GM13977 (cell line): ENCODE data around the gene UBA7.
"Not testable (repeated sequence)": the region's sequence is repeated elsewhere in the genome, so short reads cannot be mapped to it uniquely, and the experiment has no call there.

Experiments used
- DNase-seq: peaks from one replicate; pipeline ENCODE4 v3.0.0; 2012; ENCODE audit warnings: low spot score
- CTCF ChIP-seq: IDR thresholded peaks from 2 replicates; pipeline ENCODE4 v1.5.1; 2012; ENCODE audit warnings: mild to moderate bottlenecking, control low read depth; ENCODE audit not compliant: insufficient read depth; ENCODE audit errors: extremely low read depth, missing control alignments
- in situ Hi-C: fragments of 300-500 bp; cut with MboI; formaldehyde crosslinking; loops from one replicate; pipeline ENCODE4 v1.12.0; 2022; ENCODE audit warnings: low sequenced_read_pairs, low pct_unique_long_range_greater_than_20kb, mixed read lengths, inconsistent platforms; ENCODE audit not compliant: unreplicated experiment

UBA7 gene

GRCh38 chr3:49831341-49831740 is 17.6 kb upstream of the UBA7 start:
- DNase-seq = no peak
- in situ Hi-C loops = no loop called here
- no peak for TF ChIP-seq CTCF

- no peak for TF ChIP-seq CTCF
- in situ Hi-C loops = no loop called here
- DNase-seq = no peak
Measured at GRCh38 chr3:49826016-49826415, 12.3 kb upstream of the UBA7 start.

GRCh38 chr3:49823131-49823530 is 9.4 kb upstream of the UBA7 start:
- in situ Hi-C loops, DNase-seq: not testable (repeated sequence)

- DNase-seq = no peak
- TF ChIP-seq CTCF = no peak
- in situ Hi-C loops = no loop called here
Measured at GRCh38 chr3:49812916-49813496, 747 bp downstream of the UBA7 start.

- no peak for DNase-seq
Measured at GRCh38 chr3:49807431-49808114, 6.2 kb downstream of the UBA7 start.

GRCh38 chr3:49806850-49807249 is 6.9 kb downstream of the UBA7 start:
- in situ Hi-C loops = no loop called here
- TF ChIP-seq CTCF = no peak
- no peak for DNase-seq

More at GRCh38 chr3:49807431-49808114, 6.2 kb downstream of the UBA7 start:
- no peak for TF ChIP-seq CTCF
- in situ Hi-C loops = no loop called here

- no peak for DNase-seq
- in situ Hi-C loops = no loop called here
- no peak for TF ChIP-seq CTCF
Measured at GRCh38 chr3:49805897-49806701, 7.7 kb downstream of the UBA7 start.
